Activated CD8-positive, alpha-beta memory T cell treated with anti-CD3 and anti-CD28 coated beads for 4 hours (primary cell): ENCODE results near the gene CPEB4.

Source experiments
- DNase-seq, 2 donors: peaks; one replicate each; pipeline ENCODE4 v3.0.0-alpha.2; 2020; ENCODE audit warnings: low read depth in 2 of 2

Gene CPEB4

DNA sequence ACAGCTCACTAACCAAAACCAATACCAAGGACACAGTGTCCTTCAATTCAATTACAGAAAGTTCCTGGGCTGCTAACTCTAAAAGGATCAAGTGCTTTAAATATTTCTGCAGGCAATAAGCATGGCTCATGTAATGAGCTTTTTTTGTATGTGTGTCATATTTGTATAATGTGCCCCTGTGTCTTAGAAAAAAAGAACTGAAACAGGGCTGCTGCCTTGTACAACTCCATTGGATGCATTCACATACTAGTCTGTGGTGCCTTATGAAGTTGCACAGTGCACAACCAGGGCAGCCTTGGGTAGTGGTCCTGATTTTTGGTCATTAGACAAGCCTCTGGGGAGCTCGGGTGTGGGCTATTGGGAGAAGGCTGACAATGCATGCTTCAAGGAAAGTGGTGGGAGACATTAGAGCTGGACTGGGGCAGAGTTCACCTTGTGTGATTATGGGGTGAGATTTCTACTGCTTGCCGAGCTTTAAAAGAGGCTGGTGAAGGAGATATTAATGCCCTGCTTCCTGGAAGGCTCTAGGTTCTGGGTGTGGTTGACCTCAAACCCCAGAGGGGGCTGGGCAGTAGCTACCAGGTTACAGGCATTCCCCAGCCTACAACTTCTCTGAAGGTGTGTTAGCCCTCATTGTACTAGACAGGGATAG is 3.6 kb upstream of the CPEB4 start:
- no peak for DNase-seq

DNA sequence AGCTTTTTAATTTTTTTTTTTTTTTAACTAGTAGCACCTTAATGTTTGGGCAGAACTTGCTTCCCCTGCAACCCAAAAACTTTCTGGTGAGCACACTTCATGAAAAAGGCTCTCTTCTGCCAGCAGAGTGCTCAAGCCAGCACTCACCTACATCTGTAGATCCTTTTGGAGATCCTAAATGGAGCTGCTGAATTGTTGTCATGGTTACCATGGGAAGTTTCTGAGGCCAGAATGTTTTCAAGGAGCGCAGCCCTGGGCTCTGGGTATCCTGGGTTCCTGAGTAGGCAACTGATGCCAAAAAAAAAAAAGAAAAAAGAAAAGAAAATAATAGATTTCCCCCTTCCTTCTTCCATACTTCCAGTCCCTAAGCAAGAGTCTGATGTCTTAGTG is 3.1 kb upstream of the CPEB4 start:
- DNase-seq = no peak

DNA sequence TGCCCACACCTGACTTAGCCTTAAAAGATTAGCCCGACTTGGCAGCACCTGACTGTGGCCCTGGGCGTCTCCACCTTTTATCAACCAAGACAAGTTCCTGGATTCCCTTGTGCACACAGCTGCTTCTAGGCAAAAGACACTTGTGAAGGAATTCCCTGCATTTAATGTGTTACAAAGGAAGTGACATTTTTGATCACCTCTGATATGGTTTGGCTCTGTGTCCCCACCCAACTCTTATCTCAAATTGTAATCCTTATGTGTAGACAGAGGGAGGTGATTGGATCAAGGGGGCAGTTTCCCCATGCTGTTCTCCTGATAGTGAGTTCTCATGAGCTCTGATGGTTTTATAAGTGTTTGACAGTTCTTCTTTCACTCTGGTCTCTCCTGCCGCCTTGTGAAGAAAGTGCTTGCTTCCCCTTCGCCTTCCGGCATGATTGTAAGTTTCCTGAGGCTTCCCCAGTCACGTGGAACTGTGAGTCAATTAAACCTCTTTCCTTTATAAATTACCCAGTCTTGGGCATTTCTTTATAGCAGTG is 2.6 kb upstream of the CPEB4 start:
- no peak for DNase-seq

DNA sequence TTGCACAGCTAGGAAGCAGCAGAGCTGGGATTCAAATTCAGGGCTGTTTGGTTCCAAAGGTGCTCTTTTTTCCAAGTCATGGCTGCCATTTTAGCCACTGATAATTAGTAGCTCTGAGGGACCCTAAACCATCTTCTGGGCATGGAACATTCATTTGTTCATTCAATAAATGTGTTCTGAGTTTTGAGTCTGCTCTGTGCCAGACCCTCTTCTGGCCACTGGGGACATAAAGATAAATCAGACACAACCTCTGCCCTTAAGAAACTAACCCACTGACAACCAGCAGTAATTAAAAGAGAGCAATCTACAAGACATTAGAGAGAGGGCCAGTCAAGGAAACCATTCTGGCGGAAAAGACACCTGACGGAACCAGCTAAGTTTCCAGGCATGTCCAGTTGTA is 2.0 kb upstream of the CPEB4 start:
- DNase-seq = no peak

DNA sequence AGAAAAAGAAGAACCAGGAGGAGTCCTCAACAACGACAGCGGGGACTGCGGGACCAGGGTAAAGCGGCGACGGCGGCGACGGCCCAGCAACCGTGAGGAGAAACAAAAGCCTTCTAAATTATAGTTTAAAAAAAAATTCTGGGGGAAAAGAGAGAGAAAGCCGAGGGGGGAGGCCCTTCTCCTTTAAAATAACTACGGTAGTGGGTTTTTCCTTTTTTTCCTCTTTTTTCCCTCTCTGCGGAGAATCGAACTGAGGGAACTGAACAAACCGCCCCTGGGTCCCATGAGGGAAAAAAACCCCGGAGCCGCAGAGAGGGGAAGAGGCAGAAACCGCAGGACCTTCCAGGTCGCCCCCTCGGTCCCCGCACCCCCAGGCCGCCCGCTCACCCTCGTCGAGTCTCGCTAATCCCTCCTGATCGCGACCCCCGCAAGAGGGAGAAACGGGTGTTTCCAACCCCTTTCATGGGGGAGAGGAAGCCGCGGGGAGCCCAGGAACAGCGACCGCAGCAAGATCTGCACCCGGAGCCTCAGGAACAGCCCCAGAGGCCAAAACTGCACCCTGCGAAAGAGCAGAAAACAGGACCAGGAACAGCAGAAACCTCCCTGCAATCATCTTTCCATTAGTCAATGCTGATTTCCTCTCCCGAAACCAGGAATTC is 453 bp downstream of the CPEB4 start:
- DNase-seq = no peak

DNA sequence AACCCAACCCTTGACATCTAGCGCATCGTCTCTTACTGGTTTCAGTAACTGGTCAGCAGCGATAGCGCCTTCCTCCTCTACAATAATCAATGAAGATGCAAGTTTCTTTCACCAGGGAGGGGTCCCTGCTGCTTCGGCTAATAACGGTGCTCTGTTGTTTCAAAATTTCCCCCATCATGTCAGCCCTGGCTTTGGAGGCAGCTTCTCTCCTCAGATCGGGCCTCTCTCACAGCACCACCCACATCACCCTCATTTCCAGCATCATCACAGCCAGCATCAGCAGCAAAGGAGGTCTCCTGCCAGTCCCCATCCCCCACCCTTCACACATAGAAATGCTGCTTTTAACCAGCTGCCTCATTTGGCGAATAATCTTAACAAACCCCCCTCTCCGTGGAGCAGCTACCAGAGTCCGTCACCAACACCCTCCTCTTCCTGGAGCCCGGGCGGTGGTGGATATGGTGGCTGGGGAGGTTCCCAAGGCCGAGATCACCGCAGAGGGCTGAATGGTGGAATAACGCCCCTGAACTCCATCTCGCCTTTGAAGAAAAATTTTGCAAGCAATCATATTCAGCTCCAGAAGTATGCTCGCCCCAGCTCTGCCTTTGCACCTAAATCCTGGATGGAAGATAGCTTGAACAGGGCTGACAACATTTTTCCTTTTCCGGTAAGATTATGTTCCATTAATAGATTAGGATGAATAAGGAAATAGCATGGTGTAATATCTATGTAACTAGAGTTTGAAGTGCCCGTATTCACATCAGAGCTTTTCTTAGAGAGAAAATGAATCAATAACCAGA is 2.2 kb downstream of the CPEB4 start:
- no peak for DNase-seq

DNA sequence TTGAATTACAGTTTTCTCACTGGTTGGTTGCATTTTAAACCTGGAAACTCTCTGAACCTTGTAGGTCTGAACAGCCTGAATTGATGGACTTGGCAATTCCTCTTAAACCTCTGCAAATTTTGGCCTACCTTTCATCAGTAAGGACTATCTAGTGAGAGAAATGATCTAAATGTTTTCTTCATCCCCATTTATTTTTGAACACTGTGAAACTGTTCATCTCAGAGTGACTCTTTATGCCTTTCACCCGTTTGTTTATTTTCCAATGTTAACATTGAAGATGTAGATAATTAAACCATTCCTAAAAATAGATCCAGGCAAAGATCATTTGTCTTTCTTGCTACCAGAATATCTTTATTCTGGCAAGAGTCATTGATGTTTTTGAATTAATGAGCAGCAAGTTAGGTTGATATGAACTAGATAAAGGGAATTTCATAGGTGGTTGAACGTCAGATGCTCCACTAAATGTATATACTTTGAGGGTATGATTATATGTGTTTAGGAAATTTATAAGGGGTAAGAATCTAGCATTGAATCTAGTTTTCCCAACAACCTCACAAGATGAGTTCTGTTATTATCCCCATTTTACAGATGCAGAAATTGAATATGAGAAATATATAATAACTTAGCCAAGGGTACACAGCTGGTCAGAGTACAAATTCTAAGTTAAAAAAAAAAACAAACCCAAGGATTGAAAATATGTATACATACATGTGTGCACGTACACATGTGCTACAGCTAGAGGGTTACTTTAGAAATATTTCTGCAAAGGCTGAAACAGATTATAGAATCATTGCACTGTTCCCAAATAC is 3.4 kb downstream of the CPEB4 start:
- no peak for DNase-seq

DNA sequence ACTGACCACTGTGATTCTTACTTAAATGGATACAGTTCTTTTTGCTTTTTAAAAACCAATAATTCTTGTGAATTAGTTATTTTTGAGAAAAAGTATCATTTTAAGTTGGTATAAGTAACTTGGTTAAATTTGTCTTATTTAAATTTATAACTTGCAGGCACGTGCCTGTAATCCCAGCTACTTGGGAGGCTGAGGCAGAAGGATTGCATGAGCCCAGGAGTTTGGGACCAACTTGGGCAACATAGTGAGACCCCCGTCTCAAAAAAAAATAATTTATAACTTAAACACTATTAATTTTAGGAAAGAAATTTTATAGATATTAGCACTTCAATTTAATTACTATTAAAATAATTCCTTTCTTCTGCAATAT is 5.0 kb downstream of the CPEB4 start:
- no peak for DNase-seq

DNA sequence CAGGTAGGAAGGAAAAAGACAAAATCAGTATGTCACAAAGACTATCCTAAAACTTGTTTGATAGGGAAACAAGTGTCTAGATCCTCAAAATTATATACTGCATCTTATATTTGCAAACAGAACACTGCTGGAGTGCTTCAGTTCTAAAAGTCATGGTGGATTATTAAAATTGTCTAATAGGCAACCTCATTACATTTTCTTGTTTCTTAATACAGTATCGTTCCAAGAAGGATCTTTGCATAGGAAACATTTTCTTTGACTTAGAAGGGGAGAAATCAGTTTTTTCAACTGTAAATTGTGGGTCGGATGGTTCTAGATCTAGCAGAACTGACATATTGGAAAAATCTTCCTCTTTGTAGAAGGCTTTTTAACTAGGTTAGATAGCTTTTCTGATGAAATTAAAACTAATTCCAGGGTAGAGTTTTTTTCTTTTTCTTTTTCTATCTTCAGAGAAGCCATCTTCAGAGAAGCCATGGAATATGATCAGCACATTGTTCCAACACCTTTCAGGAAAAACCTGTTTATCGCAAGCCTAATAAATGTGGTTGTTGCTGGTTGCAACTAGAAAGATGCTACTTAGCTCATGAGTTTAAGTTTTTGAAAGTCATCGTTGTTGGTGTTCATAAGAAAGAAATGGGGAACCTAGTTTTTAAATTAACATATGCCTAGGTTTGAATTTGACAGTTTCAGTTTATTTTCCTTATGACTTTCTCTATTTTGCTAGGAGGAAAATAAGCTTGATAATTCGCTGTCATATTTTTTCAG is 7.4 kb downstream of the CPEB4 start:
- no peak for DNase-seq

DNA sequence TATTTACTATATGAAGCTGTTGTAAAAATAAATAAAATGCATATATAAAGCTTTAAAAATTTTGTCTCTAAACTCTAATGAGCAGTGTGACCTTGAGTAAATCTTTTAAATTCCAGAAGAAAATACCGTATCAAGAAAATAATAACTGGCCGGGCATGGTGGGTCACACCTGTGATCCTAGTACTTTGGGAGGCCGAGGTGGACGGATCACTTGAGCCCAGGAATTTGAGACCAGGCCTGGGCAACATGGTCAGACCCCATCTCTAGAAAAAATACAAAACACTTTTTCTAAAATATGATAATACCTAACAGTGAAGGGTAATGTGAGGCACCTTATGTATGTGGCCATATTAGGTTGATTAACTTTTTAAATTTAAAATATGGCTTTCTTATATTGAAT is 8.5 kb downstream of the CPEB4 start:
- DNase-seq = no peak

DNA sequence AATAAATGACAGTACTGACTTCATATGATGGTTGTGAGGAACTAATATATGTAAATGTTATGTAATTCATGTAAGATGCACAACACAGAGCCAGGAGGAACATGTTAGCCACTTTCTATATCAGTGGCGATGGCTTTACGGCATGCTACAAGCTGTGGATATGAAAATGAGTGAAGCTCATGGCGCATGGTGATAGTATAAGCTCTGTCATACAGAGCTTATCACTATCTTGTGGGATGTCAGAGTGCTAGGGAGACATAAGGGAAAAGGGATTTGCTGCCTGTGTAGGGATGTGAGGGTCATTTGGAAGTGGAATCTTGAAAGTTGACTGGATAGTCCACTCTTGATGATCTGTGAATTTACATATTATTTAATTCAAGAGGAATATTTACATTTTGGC is 13.6 kb downstream of the CPEB4 start:
- no peak for DNase-seq

DNA sequence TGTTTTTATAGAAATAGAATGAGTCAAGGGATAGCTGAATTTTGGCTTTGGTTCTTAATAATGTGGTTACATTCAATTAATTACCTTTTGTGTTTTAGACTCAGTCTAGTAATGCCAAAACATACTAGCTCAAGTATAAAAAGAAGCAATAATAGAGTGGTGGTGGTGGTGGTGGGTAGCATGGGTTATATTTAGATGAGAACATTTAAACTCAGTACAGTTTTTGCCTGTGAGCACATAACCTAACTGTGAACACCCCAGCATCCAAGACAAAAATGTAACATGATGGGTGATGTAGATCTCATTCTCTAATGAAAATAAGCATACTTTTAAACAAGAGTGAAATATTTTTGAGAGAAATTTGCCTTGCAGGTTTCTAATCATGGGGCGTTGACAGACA is 14.2 kb downstream of the CPEB4 start:
- no peak for DNase-seq

DNA sequence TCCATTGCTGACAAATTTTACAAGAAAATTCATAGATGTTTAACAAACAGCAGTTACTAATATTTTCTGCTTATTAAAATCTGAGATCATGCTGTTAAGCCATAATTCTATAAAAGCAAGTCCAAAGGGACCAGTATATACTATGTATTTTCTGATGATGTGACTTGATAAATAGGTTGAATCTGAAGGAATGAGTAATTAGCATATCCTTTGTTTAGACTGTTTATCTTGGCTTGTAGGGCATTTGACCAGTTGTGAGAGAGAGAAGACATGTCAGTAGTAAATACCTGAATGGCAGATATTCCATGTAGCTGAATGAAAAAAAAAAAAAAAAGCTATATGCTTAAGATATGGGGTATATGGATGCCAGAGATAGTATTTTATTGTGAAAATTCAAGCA is 14.6 kb downstream of the CPEB4 start:
- no peak for DNase-seq

DNA sequence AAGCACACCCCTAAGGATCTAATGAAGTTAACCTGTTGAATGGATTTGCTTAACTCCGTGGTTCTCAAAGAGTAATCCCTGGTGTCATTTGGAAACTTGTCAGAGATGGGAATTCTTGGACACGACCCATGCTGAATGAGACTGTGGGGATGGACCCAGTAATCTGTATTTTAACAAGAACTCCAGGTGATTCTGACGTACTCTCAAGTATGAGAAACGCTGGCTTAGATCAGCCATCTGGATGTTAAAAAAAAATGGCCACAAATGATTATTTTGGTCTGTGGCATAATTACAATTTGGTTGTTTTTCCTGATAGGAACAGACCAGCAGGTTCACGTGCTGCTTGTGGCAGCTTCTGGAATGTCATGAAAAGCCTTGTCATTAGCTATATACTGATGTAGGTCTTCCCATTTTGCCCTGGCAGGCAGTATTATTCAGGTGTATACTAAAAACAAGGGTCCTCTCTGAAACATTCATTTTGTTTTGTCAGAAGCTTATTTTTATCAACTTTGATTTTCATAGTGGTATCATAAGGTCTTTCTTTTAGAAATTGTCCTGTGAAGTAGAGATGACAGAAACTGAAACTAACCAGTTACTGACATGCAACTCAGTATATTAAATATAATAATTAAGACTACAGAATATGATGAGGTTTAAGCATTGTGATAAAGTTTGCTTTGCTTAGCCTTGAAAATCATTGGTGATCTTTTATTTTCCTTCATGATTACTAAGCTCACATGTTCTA is 15.4 kb downstream of the CPEB4 start:
- DNase-seq = no peak

DNA sequence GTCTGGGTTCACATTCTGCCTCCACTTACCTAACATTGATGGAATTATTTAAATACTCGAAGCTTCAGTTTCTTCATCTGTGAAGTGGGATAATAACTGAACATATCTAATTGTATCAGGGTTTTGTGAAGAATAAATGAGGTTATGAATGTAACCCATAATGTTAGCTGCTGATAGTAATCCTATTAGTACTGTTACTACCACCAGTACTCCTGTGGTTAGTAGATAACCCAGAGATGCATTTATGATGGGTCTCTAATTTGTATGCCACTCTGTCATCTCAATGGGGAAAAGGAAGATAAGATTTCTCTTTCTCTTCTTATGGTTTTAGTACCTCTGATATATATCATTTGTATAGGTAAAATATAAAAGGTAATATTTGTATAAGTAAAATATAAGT is 16.0 kb downstream of the CPEB4 start:
- no peak for DNase-seq

DNA sequence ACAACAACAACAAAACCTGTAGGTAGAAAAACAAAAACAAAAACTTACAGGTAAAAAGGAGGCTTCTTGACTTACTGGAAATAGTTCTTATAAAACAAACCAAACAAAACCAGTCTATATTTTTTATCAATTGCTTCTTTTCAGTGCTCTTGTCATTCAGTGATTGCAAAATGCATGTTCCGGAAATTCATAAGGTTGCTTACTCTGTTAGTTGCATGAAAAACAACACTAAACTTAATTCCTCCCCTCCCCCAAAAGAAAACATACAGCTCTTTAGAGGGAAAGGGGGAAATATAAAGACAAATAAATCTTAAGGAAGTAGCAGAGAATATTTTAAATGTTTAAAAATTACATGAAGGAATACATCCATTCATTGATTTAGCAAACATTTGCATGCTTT is 19.1 kb downstream of the CPEB4 start:
- DNase-seq = no peak

DNA sequence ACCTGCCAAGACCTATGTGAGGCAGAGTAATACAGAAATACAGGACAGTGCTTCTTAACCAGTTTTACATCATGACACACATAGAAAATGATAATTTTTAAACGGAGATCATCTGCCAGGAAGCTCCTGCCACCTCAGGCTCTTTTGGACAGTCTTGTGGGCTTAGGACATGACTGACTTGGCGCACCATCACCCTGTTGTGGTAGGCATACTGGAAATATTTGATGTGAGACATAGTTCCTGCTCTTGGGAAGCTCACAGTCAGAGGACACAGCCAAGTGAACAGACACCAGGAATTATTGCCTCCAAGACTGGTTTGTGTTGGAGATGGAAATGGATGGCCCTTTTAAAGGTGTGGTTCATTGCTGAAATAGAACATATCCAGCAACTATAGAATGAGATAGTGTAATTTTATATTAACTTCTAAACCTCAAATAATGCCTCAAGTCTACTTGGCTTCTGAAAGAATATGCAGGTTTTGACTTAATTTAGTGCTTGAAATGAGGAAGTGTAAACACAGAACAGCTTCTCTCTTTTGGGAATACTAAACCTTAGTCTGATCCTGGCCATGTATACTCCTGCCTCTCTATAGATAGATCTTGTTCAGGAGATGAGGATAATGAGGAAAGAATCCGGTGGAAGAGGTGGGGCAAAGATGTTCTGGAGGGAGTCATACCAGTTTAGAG is 19.7 kb downstream of the CPEB4 start:
- no peak for DNase-seq

DNA sequence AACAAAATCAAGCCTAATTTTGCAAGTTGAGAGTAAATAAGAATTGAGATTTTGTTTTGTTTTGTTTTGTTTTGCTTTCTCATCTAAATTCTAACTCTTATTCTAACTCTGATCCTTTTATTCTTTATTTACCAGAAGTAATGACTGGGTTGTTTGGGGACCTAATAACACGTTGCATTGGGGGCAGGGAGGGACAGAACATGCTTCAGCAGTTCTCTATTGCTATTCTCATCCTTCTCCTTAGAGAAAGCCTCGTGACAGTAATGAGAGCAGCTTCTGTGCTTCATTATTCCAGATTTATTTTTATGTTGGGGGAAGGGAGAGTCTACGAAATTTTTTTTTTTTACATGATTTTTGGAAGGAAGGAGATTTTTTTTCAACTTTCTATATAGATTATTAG is 21.1 kb downstream of the CPEB4 start:
- DNase-seq = no peak

DNA sequence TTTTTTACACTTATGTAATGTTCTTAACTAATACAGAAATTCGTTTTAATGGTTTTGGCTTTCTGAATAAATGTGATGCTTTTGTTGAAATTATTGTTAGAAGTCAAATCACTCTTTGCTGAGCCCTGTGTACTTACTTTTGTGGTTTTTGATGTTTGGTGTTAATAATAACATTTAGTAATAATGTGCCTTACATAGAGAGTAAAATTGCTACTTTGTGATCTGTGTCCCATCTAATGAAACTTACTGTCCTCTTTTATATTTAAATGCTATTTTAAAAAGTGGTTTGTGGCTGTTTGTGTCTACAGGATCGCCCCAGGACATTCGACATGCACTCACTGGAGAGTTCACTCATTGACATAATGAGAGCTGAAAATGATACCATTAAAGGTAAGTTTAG is 22.1 kb downstream of the CPEB4 start:
- no peak for DNase-seq

DNA sequence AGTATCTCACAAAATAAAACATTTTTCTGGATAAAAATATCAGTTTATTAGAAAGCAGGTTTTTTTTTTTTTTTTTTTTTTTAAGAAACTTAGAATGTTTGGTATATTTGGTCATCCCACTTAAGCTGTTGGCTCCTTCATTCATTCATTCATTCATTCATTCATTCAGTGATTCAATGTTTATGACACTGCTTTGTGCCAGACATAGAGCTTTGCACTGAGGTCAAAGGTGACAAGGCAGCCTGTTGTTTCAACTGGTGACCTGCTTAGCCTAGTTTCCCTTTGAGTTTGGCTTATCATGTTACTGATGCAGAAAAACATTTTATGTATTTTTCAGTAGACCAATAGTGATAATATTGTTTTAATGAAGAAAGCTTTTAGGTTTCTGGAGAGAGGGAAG is 23.5 kb downstream of the CPEB4 start:
- DNase-seq = no peak
